ENCODE results near the gene SUN5.
"Not testable (repeated sequence)": the region's sequence is repeated elsewhere in the genome, so short reads cannot be mapped to it uniquely, and the experiment has no call there.

Gene SUN5, protein sequence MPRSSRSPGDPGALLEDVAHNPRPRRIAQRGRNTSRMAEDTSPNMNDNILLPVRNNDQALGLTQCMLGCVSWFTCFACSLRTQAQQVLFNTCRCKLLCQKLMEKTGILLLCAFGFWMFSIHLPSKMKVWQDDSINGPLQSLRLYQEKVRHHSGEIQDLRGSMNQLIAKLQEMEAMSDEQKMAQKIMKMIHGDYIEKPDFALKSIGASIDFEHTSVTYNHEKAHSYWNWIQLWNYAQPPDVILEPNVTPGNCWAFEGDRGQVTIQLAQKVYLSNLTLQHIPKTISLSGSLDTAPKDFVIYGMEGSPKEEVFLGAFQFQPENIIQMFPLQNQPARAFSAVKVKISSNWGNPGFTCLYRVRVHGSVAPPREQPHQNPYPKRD

DNA sequence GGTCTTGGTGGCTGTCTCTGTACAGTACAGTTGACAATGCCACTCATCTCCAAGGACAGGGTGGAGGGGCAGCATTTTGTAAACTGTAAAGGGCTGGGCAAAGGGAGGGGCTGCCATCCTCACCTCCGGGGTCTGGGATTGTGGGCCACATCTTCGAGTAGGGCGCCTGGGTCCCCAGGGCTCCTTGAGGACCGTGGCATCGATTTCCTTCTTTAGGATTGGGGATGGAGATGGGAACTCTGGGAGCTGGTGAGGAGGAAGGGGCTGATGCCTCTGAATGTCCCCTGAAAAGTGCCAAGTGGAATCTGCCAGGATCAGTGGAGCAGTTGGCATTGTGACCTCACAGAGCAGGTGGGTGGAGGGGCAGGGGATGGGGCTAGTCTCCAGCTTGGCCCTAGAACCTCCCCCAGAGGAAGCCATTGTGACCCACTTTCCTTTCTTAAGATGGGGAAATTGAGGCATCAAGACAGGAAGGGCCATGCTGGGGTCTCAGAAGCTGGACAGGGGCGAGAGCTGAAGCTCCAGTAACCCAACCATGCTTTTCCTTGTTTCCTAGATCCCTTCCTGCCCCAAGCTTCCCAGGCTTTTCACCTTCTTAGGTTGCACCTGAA lies at the start of gene SUN5:
Gene SUN5, minus strand, starts transcription at position 293 of the 611 bp plus-strand sequence. Its CDS starts 93 bp downstream, at position 200.
- TF ChIP-seq POLR2A (IDR thresholded peaks at IDR 0.05; ENCODE audit: low read length) = no peak
- TF ChIP-seq GATA1 (IDR thresholded peaks at IDR 0.05; ENCODE audit: low read depth, low read length) = no peak
- no peak for DNase-seq

DNA sequence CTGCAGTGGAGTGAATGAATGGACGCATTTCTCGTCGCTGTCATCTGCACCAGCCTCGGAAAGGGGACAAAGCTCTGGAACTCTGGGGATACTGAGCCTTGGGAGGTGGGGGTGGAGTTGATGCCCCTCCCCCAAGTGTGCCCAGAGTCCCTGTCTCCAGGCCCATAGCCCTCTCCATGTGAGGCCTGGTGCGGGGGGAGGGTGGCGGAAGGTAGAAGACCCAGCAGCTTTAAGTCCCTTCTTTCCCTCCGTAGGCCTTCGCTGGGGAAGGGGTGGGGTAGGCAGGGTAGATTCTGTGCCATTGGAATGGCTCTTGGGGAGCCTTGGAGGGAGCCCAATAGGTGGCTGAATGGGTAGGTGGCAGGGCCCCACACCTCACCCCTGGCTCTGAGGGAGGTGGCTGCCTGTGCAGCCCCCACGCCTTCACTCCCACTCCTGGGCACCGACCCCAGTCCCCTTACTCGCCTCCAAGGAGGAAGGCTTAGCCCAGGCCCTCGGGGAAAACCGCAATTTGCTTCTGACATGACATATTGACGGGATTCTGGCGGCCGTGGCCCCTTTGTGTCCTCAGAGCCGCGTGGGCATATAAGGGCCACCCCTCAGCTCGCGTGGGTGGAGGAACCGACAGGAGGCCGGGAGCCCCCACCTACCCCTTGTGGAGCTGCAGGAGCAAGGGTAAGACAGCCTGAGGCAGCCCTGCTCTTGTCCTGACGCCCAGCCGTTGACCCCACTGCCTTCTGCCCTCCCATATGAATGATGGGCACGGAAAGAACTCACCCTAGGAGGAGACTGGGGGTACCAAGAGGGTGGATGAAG lies 49.3 kb upstream of the SUN5 start, which contains the start of gene BPIFB3:
Gene BPIFB3, plus strand, starts transcription at position 613 of the 816 bp plus-strand sequence. CDS start 1,533 bp downstream, outside the sequence.
- DNase-seq = no peak

DNA sequence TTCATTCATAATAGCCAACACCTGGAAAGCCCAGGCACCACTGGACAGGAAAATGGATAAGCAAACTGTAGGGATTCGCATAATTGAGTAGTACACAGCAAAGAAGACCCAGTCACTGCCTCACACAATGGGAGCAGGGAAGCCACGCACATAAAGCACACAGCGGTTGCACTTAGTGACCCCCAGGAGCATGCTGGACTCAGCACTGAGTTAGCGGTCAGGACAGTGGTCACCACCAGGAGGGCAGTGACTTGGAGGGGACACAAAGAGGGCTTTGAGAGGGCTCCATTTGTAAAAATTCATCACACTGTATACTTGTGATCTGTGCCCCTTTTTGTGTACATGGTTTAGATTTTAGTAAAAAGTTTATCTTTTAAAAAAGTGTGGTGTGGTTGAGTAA lies 47.1 kb upstream of the SUN5 start:
- no peak for DNase-seq
- TF ChIP-seq GATA1 (IDR thresholded peaks at IDR 0.05; ENCODE audit: low read depth, low read length) (no peak), POLR2A (IDR thresholded peaks at IDR 0.05; ENCODE audit: low read length) (no peak)

More for the DNA sequence above, 49.3 kb upstream of the SUN5 start, which contains the start of gene BPIFB3:
- no peak for TF ChIP-seq GATA1 (IDR thresholded peaks at IDR 0.05; ENCODE audit: low read depth, low read length)
- TF ChIP-seq POLR2A (IDR thresholded peaks at IDR 0.05; ENCODE audit: low read length) = no peak

DNA sequence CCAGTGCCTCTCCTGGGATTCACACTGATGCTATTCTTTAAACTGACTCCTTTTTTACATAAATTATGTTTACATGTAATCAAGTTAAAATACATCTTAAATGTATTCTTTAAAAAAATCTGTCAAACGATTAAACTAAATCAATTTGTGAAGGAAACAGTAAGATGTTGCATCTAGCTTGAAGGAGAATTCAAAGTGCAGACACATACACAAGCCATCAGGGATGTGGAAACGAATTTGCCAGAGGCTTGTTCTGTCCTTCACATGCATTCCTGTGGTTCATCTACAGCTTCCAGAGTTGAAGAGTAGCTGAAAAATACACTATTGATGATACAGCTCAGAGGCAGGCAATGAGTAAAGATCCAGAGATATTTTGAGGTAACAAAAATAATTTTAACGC lies 42.2 kb upstream of the SUN5 start:
- DNase-seq = no peak
- TF ChIP-seq POLR2A (IDR thresholded peaks at IDR 0.05; ENCODE audit: low read length) (no peak), GATA1 (IDR thresholded peaks at IDR 0.05; ENCODE audit: low read depth, low read length) (no peak)

DNA sequence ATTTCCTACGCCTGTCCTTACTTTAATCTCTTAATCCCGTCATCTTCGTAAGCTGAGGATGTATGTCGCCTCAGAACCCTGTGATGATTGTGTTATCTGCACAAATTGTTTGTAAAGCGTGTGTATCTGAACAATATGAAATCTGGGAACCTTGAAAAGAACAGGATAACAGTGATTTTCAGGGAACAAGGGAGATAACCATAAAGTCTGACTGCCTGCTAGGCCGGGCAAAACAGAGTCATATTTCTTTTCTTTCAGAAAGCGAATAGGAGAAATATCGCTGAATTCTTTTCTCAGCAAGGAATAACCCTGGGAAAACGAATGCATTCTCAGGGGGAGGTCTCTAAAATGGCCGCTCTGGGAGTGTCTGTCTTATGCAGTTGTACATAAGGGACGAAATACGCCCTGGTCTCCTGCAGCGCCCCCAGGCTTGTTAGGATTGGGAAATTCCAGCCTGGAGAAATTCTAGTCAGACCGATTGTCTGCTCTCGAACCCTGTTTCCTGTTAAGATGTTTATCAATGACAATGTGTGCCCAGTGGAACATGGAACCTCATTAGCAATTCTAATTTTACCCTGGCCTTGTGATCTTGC lies 41.0 kb upstream of the SUN5 start:
- DNase-seq = not testable (repeated sequence)

DNA sequence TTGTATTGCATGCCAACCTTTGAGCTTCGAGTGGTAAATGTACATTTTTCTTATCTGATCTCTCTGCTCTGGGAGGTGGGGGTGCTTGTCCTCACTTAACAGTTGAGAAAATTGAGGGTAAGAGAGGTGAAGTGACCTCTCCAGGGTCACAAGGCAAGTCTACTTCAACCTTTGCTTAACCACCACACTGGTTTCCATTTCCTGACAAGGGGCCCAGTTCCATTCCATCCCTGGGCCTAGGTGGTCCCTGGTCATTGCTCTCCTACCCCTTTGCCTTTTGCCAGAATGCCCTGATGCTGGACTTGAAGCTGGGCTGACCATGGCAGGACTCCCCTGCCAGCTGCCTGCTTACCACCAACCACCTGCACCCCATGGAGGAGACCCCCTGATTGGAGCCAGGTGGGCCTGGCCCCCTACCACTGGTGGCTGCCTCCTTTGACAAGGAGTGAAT lies 39.5 kb upstream of the SUN5 start:
- TF ChIP-seq GATA1 (IDR thresholded peaks at IDR 0.05; ENCODE audit: low read depth, low read length) = no peak
- no peak for DNase-seq

DNA sequence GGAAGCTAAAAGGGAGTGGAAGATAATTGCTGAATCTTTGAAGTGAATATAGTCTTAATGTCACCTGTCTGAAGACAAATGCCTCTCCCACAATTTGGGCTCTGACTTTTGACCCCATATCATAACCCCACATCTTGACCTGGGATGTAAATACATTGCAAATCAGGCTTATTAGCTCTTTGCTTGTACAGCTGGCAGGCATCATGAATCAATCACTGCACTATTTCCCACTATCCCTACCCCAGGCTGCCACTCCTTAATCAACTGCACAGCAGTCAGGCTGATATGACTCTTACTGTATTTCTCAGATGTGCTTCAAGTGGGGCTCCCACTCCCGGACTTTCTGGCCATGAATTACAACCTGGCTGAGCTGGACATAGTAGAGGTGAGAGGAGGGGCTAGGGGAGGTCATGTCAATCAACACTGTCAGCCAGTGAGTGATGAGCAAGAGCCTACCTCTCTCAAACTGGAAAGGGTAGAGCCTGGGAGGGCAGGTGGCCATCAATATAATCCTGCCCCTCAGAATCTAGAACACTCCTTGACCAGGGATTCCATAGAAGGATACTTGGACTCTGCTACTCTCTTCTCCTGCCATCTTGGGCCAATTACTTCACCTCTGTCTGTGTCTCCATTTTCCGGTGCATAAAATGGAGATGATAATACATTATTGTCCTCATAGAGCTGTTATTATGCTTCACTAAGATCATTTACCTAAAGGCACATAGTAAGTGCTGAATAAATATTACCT lies 38.9 kb upstream of the SUN5 start:
- no peak for TF ChIP-seq POLR2A (IDR thresholded peaks at IDR 0.05; ENCODE audit: low read length)
- no peak for DNase-seq

DNA sequence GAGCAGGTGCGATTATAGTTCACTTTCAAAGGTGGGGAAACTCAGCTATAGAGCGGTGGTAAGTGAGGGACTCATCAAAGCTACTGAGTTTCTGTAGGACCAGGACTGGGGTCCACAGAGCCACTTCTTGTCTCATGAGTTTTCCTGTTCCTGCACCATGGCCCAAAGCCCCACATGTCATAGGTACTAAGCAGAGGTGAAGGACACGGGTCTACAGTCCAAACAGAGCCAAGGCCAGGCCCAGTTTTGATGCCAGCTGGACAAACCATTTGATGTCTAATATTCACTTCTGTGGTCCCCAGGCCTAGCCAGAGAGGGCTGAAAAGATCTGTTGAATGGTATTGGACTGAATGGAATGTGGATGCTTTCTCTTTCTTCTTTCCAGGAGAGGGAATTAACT lies 38.2 kb upstream of the SUN5 start:
- no peak for DNase-seq
- TF ChIP-seq GATA1 (IDR thresholded peaks at IDR 0.05; ENCODE audit: low read depth, low read length) (no peak), POLR2A (IDR thresholded peaks at IDR 0.05; ENCODE audit: low read length) (no peak)

DNA sequence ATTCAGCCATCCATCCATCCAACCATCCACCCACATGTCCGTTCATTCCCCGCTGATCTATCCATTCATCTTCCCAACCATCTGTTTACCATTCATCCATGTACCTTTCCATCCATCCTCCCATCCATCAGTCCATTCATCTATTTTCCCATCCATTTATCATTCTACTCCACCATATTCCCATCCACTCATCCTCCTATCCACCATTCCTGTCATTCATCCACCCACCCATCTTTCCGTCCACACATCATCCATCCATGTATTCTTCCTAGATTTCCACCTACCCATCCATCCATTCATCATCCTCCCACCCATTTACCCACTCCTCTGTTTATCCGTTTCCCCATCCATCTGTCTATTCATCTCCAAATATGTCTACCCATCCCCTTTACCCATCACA lies 34.0 kb upstream of the SUN5 start:
- no peak for TF ChIP-seq GATA1 (IDR thresholded peaks at IDR 0.05; ENCODE audit: low read depth, low read length)
- TF ChIP-seq POLR2A (IDR thresholded peaks at IDR 0.05; ENCODE audit: low read length) = no peak
- DNase-seq = no peak

DNA sequence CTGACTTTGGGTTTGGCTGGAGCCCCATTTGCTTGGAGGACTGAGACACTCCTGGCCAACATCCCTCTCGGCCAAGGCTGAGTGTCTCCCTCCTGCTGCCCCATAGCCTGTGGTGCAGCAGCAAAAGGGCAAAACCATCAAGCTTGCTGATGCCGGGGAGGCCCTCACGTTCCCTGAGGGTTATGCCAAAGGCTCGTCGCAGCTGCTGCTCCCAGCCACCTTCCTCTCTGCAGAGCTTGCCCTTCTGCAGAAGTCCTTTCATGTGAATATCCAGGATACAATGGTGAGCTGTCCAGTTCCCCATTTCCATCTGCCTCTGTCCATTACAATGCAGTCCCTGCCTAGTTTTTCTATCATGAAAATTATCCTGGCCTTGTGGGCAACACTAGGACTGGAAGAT lies 33.2 kb upstream of the SUN5 start:
- no peak for TF ChIP-seq GATA1 (IDR thresholded peaks at IDR 0.05; ENCODE audit: low read depth, low read length)
- no peak for TF ChIP-seq POLR2A (IDR thresholded peaks at IDR 0.05; ENCODE audit: low read length)

DNA sequence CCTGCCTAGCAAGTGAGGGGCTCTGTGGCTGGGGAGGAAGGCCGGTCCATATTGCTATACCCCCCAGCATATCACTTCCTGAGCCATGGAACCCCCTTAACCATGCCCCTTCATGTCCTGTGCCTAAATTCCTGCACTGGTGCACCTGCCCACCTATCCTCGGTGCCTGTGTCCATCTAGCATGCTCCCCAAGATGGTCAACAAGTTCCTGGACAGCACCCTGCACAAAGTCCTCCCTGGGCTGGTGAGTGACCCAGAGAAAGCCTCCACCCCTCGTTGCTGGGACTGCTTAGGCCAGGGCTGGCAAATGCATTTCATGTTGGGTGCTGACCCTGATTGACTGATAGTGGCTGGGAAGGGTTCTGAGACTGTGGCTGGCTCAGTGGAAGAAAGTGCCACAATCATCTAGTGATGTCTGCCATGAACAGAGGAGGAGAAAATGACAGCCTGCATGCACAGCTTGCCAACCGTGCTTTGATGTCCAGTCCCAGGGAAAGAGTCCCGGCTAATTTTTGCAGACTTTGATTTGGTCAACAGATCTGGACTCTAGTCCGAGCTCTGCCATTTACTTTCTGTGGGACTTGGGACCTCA lies 30.8 kb upstream of the SUN5 start:
- no peak for DNase-seq
- TF ChIP-seq GATA1 (IDR thresholded peaks at IDR 0.05; ENCODE audit: low read depth, low read length) (no peak), POLR2A (IDR thresholded peaks at IDR 0.05; ENCODE audit: low read length) (no peak)

More for the DNA sequence above, 33.2 kb upstream of the SUN5 start:
- DNase-seq = no peak

DNA sequence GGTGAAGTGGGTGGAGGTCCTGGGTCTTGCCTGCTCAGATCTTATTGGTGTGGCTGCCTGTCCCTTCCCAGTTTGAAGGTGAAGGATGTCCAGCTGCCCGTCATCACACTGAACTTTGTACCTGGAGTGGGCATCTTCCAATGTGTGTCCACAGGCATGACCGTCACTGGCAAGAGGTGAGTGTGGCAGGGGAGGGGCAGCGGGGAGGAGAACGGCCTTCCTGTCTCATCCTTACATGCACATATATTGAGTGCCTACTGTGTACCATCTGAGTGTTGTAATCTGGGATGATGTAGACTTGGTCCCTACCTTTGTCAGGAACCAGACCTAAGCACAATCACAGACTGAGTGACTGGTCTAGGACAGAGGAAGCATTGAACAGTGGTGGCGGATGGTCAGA lies 29.9 kb upstream of the SUN5 start:
- no peak for DNase-seq
- no peak for TF ChIP-seq GATA1 (IDR thresholded peaks at IDR 0.05; ENCODE audit: low read depth, low read length)
- TF ChIP-seq POLR2A (IDR thresholded peaks at IDR 0.05; ENCODE audit: low read length) = no peak

DNA sequence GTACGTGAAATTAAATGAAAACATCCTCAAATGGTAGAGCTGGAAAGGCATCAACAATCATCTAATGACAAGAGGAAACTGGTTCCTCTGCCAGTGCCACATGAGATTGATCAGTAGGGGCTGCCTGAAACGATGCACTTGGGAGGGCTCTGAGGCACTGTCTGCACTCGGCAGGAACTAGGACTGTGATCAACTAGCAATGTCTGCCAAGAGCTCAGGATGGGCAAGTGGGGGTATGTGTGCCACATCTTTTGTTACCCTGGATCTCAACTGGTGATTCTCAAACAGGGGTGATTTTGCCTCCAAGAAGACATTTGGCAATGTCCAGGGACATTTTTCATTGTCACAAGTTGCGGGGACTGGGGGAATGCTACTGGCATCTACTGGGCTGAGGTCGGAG lies 29.1 kb upstream of the SUN5 start:
- no peak for DNase-seq
- TF ChIP-seq GATA1 (IDR thresholded peaks at IDR 0.05; ENCODE audit: low read depth, low read length) = no peak
- no peak for TF ChIP-seq POLR2A (IDR thresholded peaks at IDR 0.05; ENCODE audit: low read length)

Measured in erythroblast (primary cell).